ENCODE data around the gene HACD4. TPM values are rescaled to one million over a fixed set of nuclear protein-coding genes. Genes with fewer than 3 reads are reported as not detected.

Gene HACD4
- total RNA-seq, 1 experiment from 2014 or later: 0.63 TPM

- no peak overlapping the region for H2BK15ac ChIP-seq (ENCODE audit: low read depth, low read length)
- TF ChIP-seq CTCF (conservative IDR thresholded peaks at IDR 0.05): no peak
- no peaks in the 10 kb centered on the region for H3K23me2 ChIP-seq (ENCODE audit: insufficient read length, low read depth, low read length, poor library complexity, severe bottlenecking)
- H4K20me1 ChIP-seq (ENCODE audit: control insufficient read depth, insufficient read depth, insufficient read length): no peaks in the 10 kb centered on the region
- H3K9me3 Mint-ChIP-seq: no peaks in the 10 kb centered on the region; a peak in 1 of 5 replicates
- no peak overlapping the region for H3K27ac Mint-ChIP-seq
- H3K27me3 Mint-ChIP-seq (ENCODE audit: low read depth): peaks cover 2% of the 10 kb centered on the region
- no peak overlapping the region for H3K9ac ChIP-seq (ENCODE audit: extremely low read depth, insufficient read length, low read length)
- no peak overlapping the region for H4K5ac ChIP-seq (ENCODE audit: insufficient read length, low read depth, low read length)
- no peak overlapping the region for H2BK120ac ChIP-seq (ENCODE audit: low read depth, low read length, poor library complexity, severe bottlenecking)
- H3K14ac ChIP-seq (ENCODE audit: insufficient read depth, low read length): no peak overlapping the region
- H3K79me2 ChIP-seq (ENCODE audit: insufficient read depth, low read length): no peaks in the 10 kb centered on the region
- no CpG with 5 or more reads among the region's 1 CpG for WGBS (ENCODE audit: extremely low coverage, insufficient read length, low lambda C conversion rate)
- H3K4me2 ChIP-seq (ENCODE audit: insufficient read depth, insufficient read length, low read length): no peak overlapping the region
- no peak overlapping the region for H2BK20ac ChIP-seq (ENCODE audit: low read depth, low read length, poor library complexity, severe bottlenecking)
- no peak overlapping the region for H3K23ac ChIP-seq (ENCODE audit: insufficient read length, low read depth, low read length)
- no peak overlapping the region for H3K4me3 Mint-ChIP-seq
- H3K4me1 ChIP-seq (ENCODE audit: insufficient read depth, low read length): no peaks in the 10 kb centered on the region; the same call in 1 of the 2 replicates
- H3K4me1 Mint-ChIP-seq: peaks cover 13 to 15% of the 10 kb centered on the region in 2 experiments
- no peak overlapping the region for H3K4ac ChIP-seq (ENCODE audit: low read depth, low read length)
- no peak for DNase-seq
- no peak overlapping the region for H3K56ac ChIP-seq (ENCODE audit: insufficient read length, low read depth, low read length)
- H2BK12ac ChIP-seq (ENCODE audit: insufficient read length, low read depth, low read length): no peak overlapping the region
- no peaks in the 10 kb centered on the region for H3K36me3 Mint-ChIP-seq (ENCODE audit: insufficient read depth in 1 of 3, low read depth in 3 of 3)
- no peak overlapping the region for H2AFZ ChIP-seq (ENCODE audit: low read length)
- H2AK5ac ChIP-seq (ENCODE audit: insufficient read length, low read length): no peak overlapping the region
- H3K9me3 ChIP-seq (ENCODE audit: control insufficient read depth, low read depth, low read length): no peaks in the 10 kb centered on the region
- H3K79me1 ChIP-seq (ENCODE audit: insufficient read depth, low read depth, low read length, poor library complexity, severe bottlenecking): no peaks in the 10 kb centered on the region
- no peak overlapping the region for H4K8ac ChIP-seq (replicated peaks; ENCODE audit: insufficient read length, low read depth, low read length)
- H2BK5ac ChIP-seq (ENCODE audit: insufficient read length, low read length): no peak overlapping the region
- no peak overlapping the region for H3K27ac ChIP-seq (ENCODE audit: insufficient read length, low read depth, low read length)
- no peak overlapping the region for H3T11ph ChIP-seq (ENCODE audit: low read length)
- H3K18ac ChIP-seq (ENCODE audit: insufficient read length, low read depth, low read length): no peak overlapping the region
- H4K91ac ChIP-seq (ENCODE audit: insufficient read length, low read depth, low read length): no peak overlapping the region
- H3K27me3 ChIP-seq (ENCODE audit: insufficient read depth, low read length): no peaks in the 10 kb centered on the region
Observed at GRCh38 chr9:21039302-21039701, 7.9 kb upstream of the HACD4 start.

All from H9 (cell line).